ENCODE results near the gene CIRBP. TPM values are rescaled to one million over a fixed set of nuclear protein-coding genes. Genes with fewer than 3 reads are reported as not detected.

The CIRBP gene
- total RNA-seq, 1 experiment from 2014 or later = 318 TPM

DNA sequence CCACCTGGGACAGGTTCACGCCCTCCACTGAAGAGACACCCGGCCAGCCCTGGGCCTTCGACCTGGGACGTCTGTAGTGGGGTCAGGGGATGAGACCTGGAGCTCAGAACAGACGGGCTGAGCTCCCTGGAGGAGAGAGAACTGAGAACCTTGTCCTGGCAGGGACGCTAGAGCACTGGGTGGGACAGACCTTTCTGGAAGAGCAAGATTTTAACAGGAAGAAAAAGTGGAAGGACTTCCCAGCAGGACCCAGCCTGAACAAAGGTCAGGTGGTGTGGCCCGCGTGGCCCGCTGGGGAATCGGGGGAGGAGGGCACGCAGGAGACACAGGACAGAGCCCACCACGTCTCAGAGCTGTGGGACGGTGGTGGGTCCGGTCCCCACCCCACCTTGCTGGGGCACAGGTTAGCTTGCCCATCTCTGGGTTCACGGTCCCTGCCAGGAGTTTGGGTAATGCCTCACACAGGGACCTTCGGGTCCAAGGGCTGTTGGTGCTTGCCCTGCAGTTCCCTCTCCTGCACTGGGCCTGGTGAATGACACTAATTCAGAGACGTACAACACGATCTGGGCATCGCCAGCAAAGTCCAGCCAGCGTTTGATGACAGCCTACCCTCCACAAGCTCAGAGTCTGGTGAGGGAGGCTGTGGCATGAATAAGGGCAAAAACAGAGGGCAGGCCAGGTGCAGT lies 15.3 kb downstream of the CIRBP start:
- no peak for DNase-seq (ENCODE audit: low read depth in 1 of 2, low spot score in 2 of 2)

DNA sequence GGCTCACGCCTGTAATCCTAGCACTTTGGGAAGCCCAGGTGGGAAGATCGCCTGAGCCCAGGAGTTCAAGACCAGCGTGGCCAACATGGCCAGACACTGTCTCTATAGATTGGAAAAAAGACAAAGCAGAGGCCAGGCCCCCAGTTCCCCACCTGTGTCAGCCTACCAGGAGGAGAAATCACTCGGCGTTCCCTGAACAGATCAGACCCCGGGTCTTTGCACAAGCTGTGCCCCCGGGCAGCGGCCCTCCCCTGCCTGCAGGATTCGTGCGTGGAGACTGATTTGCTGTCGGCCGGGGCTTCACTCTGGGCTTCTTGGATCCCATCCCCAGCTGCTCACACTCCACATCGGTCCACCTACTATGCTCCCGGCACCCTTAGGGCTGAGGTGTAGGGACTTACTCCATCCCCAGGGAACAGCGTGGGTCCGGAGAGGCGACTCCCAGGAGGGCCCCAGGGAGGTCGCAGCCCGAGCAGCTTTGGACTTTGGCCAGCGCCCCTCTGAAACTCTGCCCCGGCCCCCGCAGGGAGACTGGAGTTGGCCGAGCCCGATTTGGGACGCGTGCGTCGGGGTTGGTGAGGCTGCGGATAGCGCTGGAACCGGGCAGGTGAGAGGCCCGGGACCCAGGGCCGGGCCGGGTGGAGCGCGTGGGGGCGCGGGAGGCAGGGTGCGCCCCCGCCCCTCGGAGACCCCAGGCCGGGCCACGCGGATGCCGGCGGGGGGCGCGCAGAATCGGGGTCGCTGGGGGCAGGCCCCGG lies 16.0 kb downstream of the CIRBP start:
- H3K27me3 ChIP-seq (replicated peaks) = peaks cover 65% of the 10 kb centered on the region
- H3K9me3 ChIP-seq (replicated peaks) = no peaks in the 10 kb centered on the region
- peaks cover 1% of the 10 kb centered on the region for H3K36me3 ChIP-seq
- H3K4me1 ChIP-seq (replicated peaks) = peaks cover 11% of the 10 kb centered on the region; the same call in 1 of the 2 replicates
- no peak overlapping the region for H3K4me3 ChIP-seq
- H3K27ac ChIP-seq = no peak overlapping the region
- DNase-seq (ENCODE audit: low read depth in 1 of 2, low spot score in 2 of 2) = no peak

More for the DNA sequence above, 15.3 kb downstream of the CIRBP start:
- H3K4me1 ChIP-seq (replicated peaks) = peaks cover 11% of the 10 kb centered on the region; the same call in 1 of the 2 replicates
- H3K27me3 ChIP-seq (replicated peaks) = peaks cover 58% of the 10 kb centered on the region
- H3K27ac ChIP-seq = no peak overlapping the region
- no peaks in the 10 kb centered on the region for H3K9me3 ChIP-seq (replicated peaks)
- H3K36me3 ChIP-seq = peaks cover 8% of the 10 kb centered on the region
- H3K4me3 ChIP-seq = no peak overlapping the region

- no peak within 1 kb of the TSS for H3K4me3 ChIP-seq
- no peaks in the 10 kb centered on the region for H3K36me3 ChIP-seq
- H3K9me3 ChIP-seq (replicated peaks) = no peaks in the 10 kb centered on the region
- H3K27me3 ChIP-seq (replicated peaks) = peaks cover 72% of the 10 kb centered on the region
- H3K27ac ChIP-seq = no peak within 1 kb of the TSS
- H3K4me1 ChIP-seq (replicated peaks) = peaks cover 14% of the 10 kb centered on the region; the same call in 1 of the 2 replicates
- DNase-seq (ENCODE audit: low read depth in 1 of 2, low spot score in 2 of 2) = no peak
These were observed 16.7 kb downstream of the CIRBP start, which contains the start of gene EFNA2 for GRCh38 chr19:1285737-1286360. EFNA2 (plus strand) TSS chr19:1285873; CDS start chr19:1286169, 296 bp downstream.

DNA sequence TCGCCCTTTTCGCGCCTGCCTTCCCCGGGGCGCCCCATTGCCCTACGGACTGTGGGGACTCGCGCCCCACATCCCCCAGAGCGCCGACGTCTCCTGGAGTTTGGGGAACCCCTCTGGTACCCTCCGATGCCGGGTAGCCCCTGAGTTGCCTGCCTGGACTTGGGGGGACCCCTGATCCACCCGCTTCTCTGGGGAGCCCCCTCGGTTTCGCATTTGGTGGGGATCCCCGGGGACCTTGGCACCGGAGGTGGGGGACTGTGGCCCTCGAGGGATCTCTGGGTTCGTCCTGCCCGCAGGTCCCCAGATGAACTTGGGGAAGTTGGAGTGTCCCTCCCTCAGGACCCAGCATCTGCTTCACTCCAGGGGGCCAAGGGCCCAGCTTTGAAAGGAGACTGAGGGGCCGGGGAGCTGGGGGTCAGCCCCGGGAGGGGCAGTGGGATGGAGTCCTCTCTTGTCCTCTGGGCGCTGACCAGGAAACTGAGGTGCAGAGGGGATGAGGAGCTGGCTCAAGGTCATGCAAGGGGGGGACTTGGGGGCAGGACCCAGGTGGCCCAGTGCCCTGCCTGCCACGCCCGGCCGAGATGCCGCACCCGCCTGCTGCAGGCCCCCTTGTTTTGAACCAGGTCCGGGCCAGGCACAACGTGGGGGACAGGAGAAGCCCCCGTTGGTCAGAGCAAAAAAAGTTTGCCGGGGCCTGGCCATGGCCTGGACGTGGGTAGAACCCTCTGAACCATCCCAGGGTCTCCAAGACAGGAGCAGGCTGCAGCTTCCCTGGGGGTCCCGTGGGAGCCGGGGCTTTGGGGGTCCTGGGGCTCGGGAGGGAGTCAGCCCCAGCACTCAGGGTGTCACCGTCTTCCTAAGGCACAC lies 17.6 kb downstream of the CIRBP start:
- Histone ChIP-seq H3K4me1 (replicated peaks) (peaks cover 16% of the 10 kb centered on the region; the same call in 1 of the 2 replicates), H3K9me3 (replicated peaks) (no peaks in the 10 kb centered on the region), H3K36me3 (no peaks in the 10 kb centered on the region), H3K27ac (no peak overlapping the region), H3K27me3 (replicated peaks) (peaks cover 80% of the 10 kb centered on the region), H3K4me3 (no peak overlapping the region)
- no peak for DNase-seq (ENCODE audit: low read depth in 1 of 2, low spot score in 2 of 2)

DNA sequence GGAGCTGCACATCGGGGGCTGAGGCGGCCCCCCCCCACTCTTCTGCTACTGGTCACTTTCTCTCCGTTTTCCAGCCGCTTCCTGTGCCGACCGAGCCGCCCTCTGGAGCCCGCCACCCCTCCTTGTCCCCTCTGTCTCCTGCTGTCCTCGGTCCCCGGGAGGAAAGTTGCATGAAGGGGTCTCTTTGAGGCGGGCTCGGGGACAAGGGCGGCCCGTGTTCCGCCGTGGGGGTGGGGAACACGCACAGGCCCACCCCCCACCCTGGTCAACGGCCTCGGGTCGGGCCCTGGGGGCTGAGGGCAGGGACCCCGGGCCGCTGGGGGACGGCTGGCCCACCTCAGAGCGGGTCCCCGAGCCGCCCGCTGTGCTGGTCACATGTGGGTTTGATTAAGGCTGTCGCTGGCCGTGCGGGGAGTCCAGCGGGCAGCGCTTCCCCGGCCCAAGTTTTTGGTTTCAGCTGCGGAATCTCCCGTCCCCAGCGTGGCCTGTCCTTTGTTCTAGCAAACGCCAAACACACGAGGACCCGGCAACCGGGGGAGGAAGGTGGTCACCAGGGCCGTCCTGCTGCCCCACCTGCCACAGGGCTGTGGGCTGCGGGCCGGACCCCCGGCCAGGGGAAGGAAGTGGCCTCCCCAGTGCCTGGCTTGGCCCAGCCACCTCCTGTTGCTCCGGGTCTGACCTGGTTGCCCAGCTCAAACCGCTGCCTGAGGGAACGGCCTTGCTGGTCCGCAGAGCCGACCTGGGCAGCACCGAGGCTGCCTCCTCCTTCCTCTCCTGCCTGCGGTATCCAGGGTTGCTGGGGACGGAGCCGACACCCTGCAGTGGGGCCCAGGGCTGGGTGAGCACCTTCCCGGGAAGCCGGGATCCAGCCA lies 18.5 kb downstream of the CIRBP start:
- no peaks in the 10 kb centered on the region for H3K36me3 ChIP-seq
- peaks cover 89% of the 10 kb centered on the region for H3K27me3 ChIP-seq (replicated peaks)
- H3K9me3 ChIP-seq (replicated peaks) = no peaks in the 10 kb centered on the region
- H3K4me1 ChIP-seq (replicated peaks) = peaks cover 16% of the 10 kb centered on the region; the same call in 1 of the 2 replicates
- no peak overlapping the region for H3K27ac ChIP-seq
- H3K4me3 ChIP-seq = no peak overlapping the region
- DNase-seq (ENCODE audit: low read depth in 1 of 2, low spot score in 2 of 2) = no peak

DNA sequence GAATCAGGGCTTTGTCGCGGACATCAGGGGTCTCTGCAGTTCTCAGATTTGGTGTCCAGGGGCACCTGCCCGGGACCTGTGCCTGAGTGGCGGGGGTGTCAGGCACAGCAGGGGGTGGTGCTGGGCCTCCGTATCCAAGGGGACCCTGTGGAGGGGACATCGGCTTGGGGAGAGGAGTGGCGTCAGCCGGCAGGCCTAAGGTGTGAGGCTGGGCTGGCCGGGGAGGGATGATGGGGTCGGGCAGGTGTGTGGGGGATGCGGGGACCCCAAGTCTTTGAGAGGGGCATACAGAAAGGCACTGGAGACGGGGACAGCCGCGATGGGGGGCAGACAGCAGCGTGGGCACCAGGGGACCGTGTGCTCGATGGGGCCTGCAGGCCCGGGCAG lies 19.1 kb downstream of the CIRBP start:
- no peak overlapping the region for H3K27ac ChIP-seq
- no peak for DNase-seq (ENCODE audit: low read depth in 1 of 2, low spot score in 2 of 2)
- no peaks in the 10 kb centered on the region for H3K9me3 ChIP-seq (replicated peaks)
- peaks cover 16% of the 10 kb centered on the region; the same call in 1 of the 2 replicates for H3K4me1 ChIP-seq (replicated peaks)
- peaks cover 90% of the 10 kb centered on the region for H3K27me3 ChIP-seq (replicated peaks)
- no peaks in the 10 kb centered on the region for H3K36me3 ChIP-seq
- no peak overlapping the region for H3K4me3 ChIP-seq

DNA sequence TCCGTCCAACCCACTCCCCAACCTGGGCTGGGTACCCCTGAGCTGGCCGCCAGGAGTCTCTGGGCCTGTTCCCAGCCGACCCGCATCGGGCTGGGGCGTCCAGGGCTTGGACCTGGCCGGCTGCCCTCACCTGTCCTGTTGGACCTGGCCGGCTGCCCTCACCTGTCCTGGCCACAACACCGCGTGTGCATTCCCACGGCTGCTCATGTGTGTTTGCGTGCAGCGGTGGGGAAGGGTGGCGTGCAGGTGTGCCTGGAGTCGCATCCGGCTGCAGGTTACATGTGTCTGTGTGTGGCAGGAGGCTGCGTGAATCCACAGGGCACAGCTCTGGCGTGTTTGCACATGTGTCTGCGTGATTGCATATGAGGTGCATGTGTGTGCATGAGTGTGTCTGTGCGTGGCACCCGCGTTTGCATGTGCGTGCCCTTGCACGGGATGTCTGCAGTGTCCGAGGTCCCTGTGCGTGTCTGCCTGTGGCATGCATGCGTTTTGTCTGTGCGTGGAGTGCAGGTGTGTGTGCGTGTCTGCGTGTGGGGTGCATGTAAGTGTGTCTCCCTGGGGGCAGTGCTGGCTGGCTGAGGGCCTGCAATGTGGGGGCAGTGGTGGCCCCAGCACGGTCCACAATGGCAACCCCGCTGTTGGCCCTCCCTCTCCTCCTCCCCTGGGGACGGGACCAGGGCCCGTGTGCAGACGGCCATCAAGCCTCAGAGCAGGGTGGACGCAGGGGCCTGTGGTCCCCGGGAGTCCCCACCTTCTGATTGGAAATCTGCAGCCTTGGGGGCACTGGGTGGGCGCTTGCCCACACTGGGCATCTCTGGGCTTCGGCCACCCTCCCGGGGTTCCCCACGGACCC lies 19.9 kb downstream of the CIRBP start:
- H3K4me3 ChIP-seq = no peak overlapping the region
- no peak for DNase-seq (ENCODE audit: low read depth in 1 of 2, low spot score in 2 of 2)
- H3K27ac ChIP-seq = no peak overlapping the region
- H3K36me3 ChIP-seq = no peaks in the 10 kb centered on the region
- peaks cover 16% of the 10 kb centered on the region; the same call in 1 of the 2 replicates for H3K4me1 ChIP-seq (replicated peaks)
- peaks cover 85% of the 10 kb centered on the region for H3K27me3 ChIP-seq (replicated peaks)
- no peaks in the 10 kb centered on the region for H3K9me3 ChIP-seq (replicated peaks)

GRCh38 chr19:1289686-1290025 lies 20.5 kb downstream of the CIRBP start:
- Histone ChIP-seq H3K4me3 (no peak overlapping the region), H3K36me3 (no peaks in the 10 kb centered on the region), H3K27me3 (replicated peaks) (peaks cover 79% of the 10 kb centered on the region), H3K4me1 (replicated peaks) (peaks cover 16% of the 10 kb centered on the region; the same call in 1 of the 2 replicates), H3K9me3 (replicated peaks) (no peaks in the 10 kb centered on the region), H3K27ac (no peak overlapping the region)
- no peak for DNase-seq (ENCODE audit: low read depth in 1 of 2, low spot score in 2 of 2)

GRCh38 chr19:1290196-1290702 lies 21.1 kb downstream of the CIRBP start:
- Histone ChIP-seq H3K27me3 (replicated peaks) (peaks cover 74% of the 10 kb centered on the region), H3K27ac (no peak overlapping the region), H3K9me3 (replicated peaks) (no peaks in the 10 kb centered on the region), H3K4me3 (no peak overlapping the region), H3K4me1 (replicated peaks) (peaks cover 16% of the 10 kb centered on the region; the same call in 1 of the 2 replicates), H3K36me3 (no peaks in the 10 kb centered on the region)
- DNase-seq (ENCODE audit: low read depth in 1 of 2, low spot score in 2 of 2) = no peak

GRCh38 chr19:1290703-1291651 lies 21.8 kb downstream of the CIRBP start:
- Histone ChIP-seq H3K4me3 (no peak overlapping the region), H3K36me3 (no peaks in the 10 kb centered on the region)

More at GRCh38 chr19:1290703-1291651, 21.8 kb downstream of the CIRBP start:
- no peak overlapping the region for H3K27ac ChIP-seq
- DNase-seq (ENCODE audit: low read depth in 1 of 2, low spot score in 2 of 2) = no peak
- H3K27me3 ChIP-seq (replicated peaks) = peaks cover 71% of the 10 kb centered on the region
- H3K9me3 ChIP-seq (replicated peaks) = no peaks in the 10 kb centered on the region
- peaks cover 16% of the 10 kb centered on the region; the same call in 1 of the 2 replicates for H3K4me1 ChIP-seq (replicated peaks)
